HCT116 (cell line): ENCODE results near the gene PRKG2. TPM values are rescaled to one million over a fixed set of nuclear protein-coding genes. Genes with fewer than 3 reads are reported as not detected.

ENCODE experiments used
- ATAC-seq: fragments of 200-7000 bp; cut with Tn5 transposase; 2 replicates; pipeline ENCODE4 v1.9.1; 2020; ENCODE audit warnings: mild to moderate bottlenecking, moderate library complexity
- BruUV-seq: library from RNA; stranded (reverse); fragments of 400-500 nt; replicated peaks from 2 replicates; lab custom pipeline; 2021; lab: Mats Ljungman, UMichigan
- CTCF ChIA-PET: fragments of 300-600 bp; sonication (Branson Sonifier 250); formaldehyde crosslinking; loops from one replicate; lab custom pipeline; 2021; ENCODE audit warnings: antibody characterized with exemption; lab: Charles Lee
- POLR2A ChIA-PET: fragments of 300-600, 350-600 bp; sonication (Branson Sonifier 250); formaldehyde crosslinking; loops from one replicate; lab custom pipeline; 2021; ENCODE audit warnings: antibody characterized with exemption; lab: Charles Lee
- RAD21 ChIA-PET, 2 experiments: fragments of 300-600 bp; sonication (Branson Sonifier 250); formaldehyde crosslinking; loops; one replicate each; lab custom pipeline; 2023; ENCODE audit warnings: low total read pairs in 2 of 2; ENCODE audit not compliant: uncharacterized antibody in 2 of 2, unreplicated experiment in 2 of 2, low non-redundant PET in 1 of 2; lab: Charles Lee
- DNase-seq: peaks from one replicate; pipeline ENCODE4 v3.0.0-alpha.2; 2010; ENCODE audit warnings: low read depth, low spot score
- H2AFZ ChIP-seq: fragments of 200-600 bp; shearing (Covaris generic), sonication (generic); 2 replicates; pipeline ENCODE4 v1.6.1; 2017; ENCODE audit warnings: low read depth, mixed run types, mixed read lengths, antibody characterized with exemption, low read length; ENCODE audit not compliant: poor library complexity, severe bottlenecking
- H3K27ac ChIP-seq: 2 replicates; pipeline ENCODE4 v1.5.1; 2012; ENCODE audit warnings: low read depth, low read length
- H3K27me3 ChIP-seq: fragments of 200-600 bp; sonication (generic); 2 replicates; pipeline ENCODE4 v1.6.1; 2016; ENCODE audit warnings: mixed run types, low read length, mixed read lengths; ENCODE audit not compliant: insufficient read depth
- H3K36me3 ChIP-seq, 2 experiments: fragments of 200-500 bp in 1 of 2; fragments of 200-600 bp in 1 of 2; sonication (Bioruptor generic) in 1 of 2; sonication (generic) in 1 of 2; 2 replicates each; pipeline versions ENCODE4 v1.5.1 to v1.6.1; 2014 to 2016; ENCODE audit warnings: low read length in 2 of 2, inconsistent platforms in 1 of 2, mixed read lengths in 1 of 2, mixed run types in 1 of 2; ENCODE audit not compliant: insufficient read depth in 2 of 2, control insufficient read depth in 1 of 2
- H3K4me1 ChIP-seq, 2 experiments: fragments of 200-600 bp in 1 of 2; sonication (generic) in 1 of 2; 2 replicates each; pipeline versions ENCODE4 v1.5.1 to v1.6.1; 2012 to 2017; ENCODE audit warnings: low read length in 2 of 2, inconsistent platforms in 1 of 2, mild to moderate bottlenecking in 1 of 2, mixed read lengths in 1 of 2, mixed run types in 1 of 2, moderate library complexity in 1 of 2; ENCODE audit not compliant: insufficient read depth in 2 of 2, control insufficient read depth in 1 of 2
- H3K4me2 ChIP-seq: fragments of 200-600 bp; sonication (generic); 2 replicates; pipeline ENCODE4 v1.6.1; 2017; ENCODE audit warnings: mixed run types, low read length, mixed read lengths
- H3K4me3 ChIP-seq, 2 experiments: fragments of 200-600 bp in 1 of 2; sonication (generic) in 1 of 2; replicated peaks in 1 of 2; 2 replicates each; pipeline ENCODE4 v1.5.1; 2011 to 2016; ENCODE audit warnings: low read length in 2 of 2, control low read depth in 1 of 2, low read depth in 1 of 2, mild to moderate bottlenecking in 1 of 2, mixed read lengths in 1 of 2, mixed run types in 1 of 2
- H3K79me2 ChIP-seq: fragments of 200-600 bp; sonication (generic); 2 replicates; pipeline ENCODE4 v1.6.1; 2017; ENCODE audit warnings: mild to moderate bottlenecking, mixed run types, low read length, moderate library complexity, mixed read lengths; ENCODE audit not compliant: insufficient read depth
- H3K9ac ChIP-seq: fragments of 200-600 bp; sonication (generic); 2 replicates; pipeline ENCODE4 v1.6.1; 2016; ENCODE audit warnings: low read length, mixed read lengths
- H3K9me2 ChIP-seq: fragments of 200-600 bp; sonication (generic), shearing (Covaris generic); 2 replicates; pipeline ENCODE4 v1.6.1; 2017; ENCODE audit warnings: mixed run types, mild to moderate bottlenecking, moderate library complexity; ENCODE audit not compliant: insufficient read depth
- H3K9me3 ChIP-seq, 2 experiments: fragments of 200-500 bp in 1 of 2; fragments of 200-600 bp in 1 of 2; sonication (Bioruptor generic) in 1 of 2; sonication (generic) in 1 of 2; 2 replicates each; pipeline ENCODE4 v1.6.1; 2014 to 2017; ENCODE audit warnings: low read length in 2 of 2, mixed read lengths in 2 of 2, inconsistent platforms in 1 of 2, low read depth in 1 of 2, mild to moderate bottlenecking in 1 of 2, mixed run types in 1 of 2, moderate library complexity in 1 of 2; ENCODE audit not compliant: control insufficient read depth in 1 of 2, insufficient read depth in 1 of 2
- H4K20me1 ChIP-seq: fragments of 200-600 bp; sonication (generic), shearing (Covaris generic); 2 replicates; pipeline ENCODE4 v1.6.1; 2017; ENCODE audit warnings: mixed run types, mild to moderate bottlenecking, moderate library complexity; ENCODE audit not compliant: insufficient read depth
- EGR1 ChIP-seq: IDR thresholded peaks from 2 replicates; pipeline ENCODE4 v1.6.1; 2012; ENCODE audit warnings: low read depth
- RAD21 ChIP-seq: IDR thresholded peaks from 2 replicates; pipeline ENCODE4 v1.6.1; 2012; ENCODE audit warnings: low read depth, mild to moderate bottlenecking
- intact Hi-C: fragments of 100-400 bp; cut with micrococcal nuclease; formaldehyde crosslinking; loops from 2 replicates; pipeline ENCODE4 v1.10.0; 2022
- total RNA-seq: library from RNA; stranded (reverse); gene quantifications from one replicate; pipeline ENCODE4 v1.2.1, GENCODE V29; 2021; ENCODE audit not compliant: unreplicated experiment
- TF ChIP-seq, protein P1 (sequence below): IDR thresholded peaks from 2 replicates; pipeline ENCODE4 v1.6.1; 2012
- TF ChIP-seq, protein P2 (sequence below), 3 experiments: fragments of 200-600 bp in 1 of 3; sonication (generic) in 1 of 3; IDR thresholded peaks in 2 of 3; conservative IDR thresholded peaks in 1 of 3; 2 replicates each; pipeline ENCODE4 v1.5.1; 2012 to 2017; ENCODE audit warnings: low read depth in 2 of 3, low read length in 2 of 3, antibody characterized with exemption in 1 of 3, borderline replicate concordance in 1 of 3, control low read depth in 1 of 3, mild to moderate bottlenecking in 1 of 3, mixed read lengths in 1 of 3, mixed run types in 1 of 3, moderate library complexity in 1 of 3; ENCODE audit not compliant: insufficient read depth in 1 of 3
- TF ChIP-seq, protein P3 (sequence below): IDR thresholded peaks from 2 replicates; pipeline ENCODE4 v1.6.1; 2012; ENCODE audit warnings: low read depth

The PRKG2 gene
- total RNA-seq, 1 experiment from 2014 or later: 2.1 TPM

DNA sequence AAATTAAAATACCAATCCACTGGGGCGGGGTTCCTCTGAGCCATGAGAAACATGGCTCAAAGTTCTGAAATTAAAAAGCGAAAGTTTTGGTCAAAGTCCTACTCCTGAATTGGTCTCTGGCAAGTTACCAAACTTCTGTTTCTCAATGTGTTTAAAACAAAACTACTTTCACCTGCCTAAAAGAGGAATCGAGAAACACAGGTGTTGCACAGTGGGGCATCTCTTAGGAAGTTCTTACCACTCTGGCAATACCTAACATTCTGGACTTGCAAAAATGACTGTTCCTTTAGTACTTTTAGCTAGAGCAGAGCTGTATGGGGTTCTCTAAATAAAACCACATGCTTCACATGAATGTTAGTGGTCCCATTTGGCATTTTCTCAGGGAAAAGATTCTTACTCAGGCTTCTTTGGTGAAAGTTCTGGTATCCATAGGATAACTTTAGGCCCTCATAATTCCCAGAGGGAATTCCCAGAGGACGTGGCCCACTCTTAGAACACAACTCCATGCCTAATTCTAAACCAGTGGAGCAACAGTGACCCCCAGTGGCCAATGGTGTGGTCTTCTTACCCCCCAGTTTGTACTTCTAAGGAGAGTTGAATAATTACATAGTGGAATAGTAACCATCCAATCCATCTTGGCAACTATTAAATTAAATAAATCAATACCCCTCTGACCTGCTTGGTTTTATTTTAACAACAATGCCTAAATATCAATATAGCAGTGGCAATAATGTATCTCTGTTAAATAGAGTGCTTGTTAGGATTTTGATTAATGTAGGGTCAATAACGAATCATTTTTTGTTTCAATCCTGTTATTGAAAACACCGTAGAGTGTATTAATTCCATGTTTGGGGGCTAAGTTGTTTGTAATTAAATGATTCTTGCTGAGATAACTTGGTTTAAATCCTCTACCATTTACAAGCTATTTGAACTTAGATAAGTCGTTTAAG is 162.6 kb downstream of the PRKG2 start:
- no peaks in the 10 kb centered on the region for H3K4me1 ChIP-seq
- no peaks in the 10 kb centered on the region for H3K9me3 ChIP-seq
- no peaks in the 10 kb centered on the region for H4K20me1 ChIP-seq
- H2AFZ ChIP-seq: no peak overlapping the region
- intact Hi-C loops: loop anchor here (1.0 to 10.0 kb wide), 3 partner anchors 691 to 1152 kb away; no protein-coding TSS in a partner anchor
- H3K4me3 ChIP-seq: no peak overlapping the region
- H3K9me2 ChIP-seq: no peaks in the 10 kb centered on the region
- H3K36me3 ChIP-seq: no peaks in the 10 kb centered on the region
- ChIA-PET RAD21 (no interaction called here), CTCF (interaction anchor here (0.6 to 2.8 kb wide), 5 partner anchors 12 to 690 kb away, joined by 3 to 16 read pairs (median 3); no protein-coding TSS in a partner anchor), POLR2A (no interaction called here)
- ATAC-seq (peak; percentile 99), DNase-seq (peak; percentile 59)
- H3K9ac ChIP-seq: no peak overlapping the region
- H3K4me2 ChIP-seq: no peak overlapping the region
- no peak overlapping the region for H3K27ac ChIP-seq
- TF ChIP-seq RAD21: peak; percentile 70
- TF ChIP-seq, protein P1, sequence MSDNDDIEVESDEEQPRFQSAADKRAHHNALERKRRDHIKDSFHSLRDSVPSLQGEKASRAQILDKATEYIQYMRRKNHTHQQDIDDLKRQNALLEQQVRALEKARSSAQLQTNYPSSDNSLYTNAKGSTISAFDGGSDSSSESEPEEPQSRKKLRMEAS: no peak
- TF ChIP-seq, protein P2, sequence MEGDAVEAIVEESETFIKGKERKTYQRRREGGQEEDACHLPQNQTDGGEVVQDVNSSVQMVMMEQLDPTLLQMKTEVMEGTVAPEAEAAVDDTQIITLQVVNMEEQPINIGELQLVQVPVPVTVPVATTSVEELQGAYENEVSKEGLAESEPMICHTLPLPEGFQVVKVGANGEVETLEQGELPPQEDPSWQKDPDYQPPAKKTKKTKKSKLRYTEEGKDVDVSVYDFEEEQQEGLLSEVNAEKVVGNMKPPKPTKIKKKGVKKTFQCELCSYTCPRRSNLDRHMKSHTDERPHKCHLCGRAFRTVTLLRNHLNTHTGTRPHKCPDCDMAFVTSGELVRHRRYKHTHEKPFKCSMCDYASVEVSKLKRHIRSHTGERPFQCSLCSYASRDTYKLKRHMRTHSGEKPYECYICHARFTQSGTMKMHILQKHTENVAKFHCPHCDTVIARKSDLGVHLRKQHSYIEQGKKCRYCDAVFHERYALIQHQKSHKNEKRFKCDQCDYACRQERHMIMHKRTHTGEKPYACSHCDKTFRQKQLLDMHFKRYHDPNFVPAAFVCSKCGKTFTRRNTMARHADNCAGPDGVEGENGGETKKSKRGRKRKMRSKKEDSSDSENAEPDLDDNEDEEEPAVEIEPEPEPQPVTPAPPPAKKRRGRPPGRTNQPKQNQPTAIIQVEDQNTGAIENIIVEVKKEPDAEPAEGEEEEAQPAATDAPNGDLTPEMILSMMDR (IDR thresholded peaks at IDR 0.05 in 2 of 3, conservative IDR thresholded peaks at IDR 0.05 in 1 of 3; ENCODE audit: borderline replicate concordance in 1 of 3, insufficient read depth in 1 of 3, low read depth in 2 of 3, low read length in 2 of 3): peak; percentile 48 to 79 (median 75); a peak in 5 of 6 replicates
- H3K79me2 ChIP-seq: no peaks in the 10 kb centered on the region
- BruUV-seq: no TSS peak
- H3K27me3 ChIP-seq: peaks cover 48% of the 10 kb centered on the region

DNA sequence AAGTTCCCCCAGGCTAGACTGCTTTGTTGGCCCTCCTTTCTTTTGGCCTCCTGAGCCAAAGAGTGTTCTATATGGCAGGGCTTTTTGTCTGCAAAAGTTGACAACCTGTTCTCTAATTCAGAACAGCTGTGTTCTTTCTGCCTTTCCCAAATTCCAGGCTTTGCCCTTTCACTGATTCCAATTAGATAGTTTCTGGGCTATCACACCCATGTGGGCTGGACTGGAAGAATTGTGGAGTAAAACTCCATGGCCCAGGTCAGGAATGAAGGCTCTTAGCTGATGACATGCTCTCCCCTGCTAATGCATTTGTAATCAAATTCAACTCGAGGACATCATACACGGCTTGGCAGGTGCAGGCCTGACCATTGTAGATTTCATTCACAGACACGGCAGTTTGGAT is 165.1 kb downstream of the PRKG2 start:
- H3K4me3 ChIP-seq: no peak overlapping the region
- no peaks in the 10 kb centered on the region for H3K9me2 ChIP-seq
- ATAC-seq (no peak), DNase-seq (no peak)
- no peaks in the 10 kb centered on the region for H4K20me1 ChIP-seq
- ChIA-PET CTCF (interaction anchor here (1.7 kb wide), 1 partner anchor 687 kb away, joined by 5 read pairs; no protein-coding TSS in a partner anchor), POLR2A (no interaction called here), RAD21 (no interaction called here)
- H3K27me3 ChIP-seq: peaks cover 57% of the 10 kb centered on the region
- TF ChIP-seq, protein P3, sequence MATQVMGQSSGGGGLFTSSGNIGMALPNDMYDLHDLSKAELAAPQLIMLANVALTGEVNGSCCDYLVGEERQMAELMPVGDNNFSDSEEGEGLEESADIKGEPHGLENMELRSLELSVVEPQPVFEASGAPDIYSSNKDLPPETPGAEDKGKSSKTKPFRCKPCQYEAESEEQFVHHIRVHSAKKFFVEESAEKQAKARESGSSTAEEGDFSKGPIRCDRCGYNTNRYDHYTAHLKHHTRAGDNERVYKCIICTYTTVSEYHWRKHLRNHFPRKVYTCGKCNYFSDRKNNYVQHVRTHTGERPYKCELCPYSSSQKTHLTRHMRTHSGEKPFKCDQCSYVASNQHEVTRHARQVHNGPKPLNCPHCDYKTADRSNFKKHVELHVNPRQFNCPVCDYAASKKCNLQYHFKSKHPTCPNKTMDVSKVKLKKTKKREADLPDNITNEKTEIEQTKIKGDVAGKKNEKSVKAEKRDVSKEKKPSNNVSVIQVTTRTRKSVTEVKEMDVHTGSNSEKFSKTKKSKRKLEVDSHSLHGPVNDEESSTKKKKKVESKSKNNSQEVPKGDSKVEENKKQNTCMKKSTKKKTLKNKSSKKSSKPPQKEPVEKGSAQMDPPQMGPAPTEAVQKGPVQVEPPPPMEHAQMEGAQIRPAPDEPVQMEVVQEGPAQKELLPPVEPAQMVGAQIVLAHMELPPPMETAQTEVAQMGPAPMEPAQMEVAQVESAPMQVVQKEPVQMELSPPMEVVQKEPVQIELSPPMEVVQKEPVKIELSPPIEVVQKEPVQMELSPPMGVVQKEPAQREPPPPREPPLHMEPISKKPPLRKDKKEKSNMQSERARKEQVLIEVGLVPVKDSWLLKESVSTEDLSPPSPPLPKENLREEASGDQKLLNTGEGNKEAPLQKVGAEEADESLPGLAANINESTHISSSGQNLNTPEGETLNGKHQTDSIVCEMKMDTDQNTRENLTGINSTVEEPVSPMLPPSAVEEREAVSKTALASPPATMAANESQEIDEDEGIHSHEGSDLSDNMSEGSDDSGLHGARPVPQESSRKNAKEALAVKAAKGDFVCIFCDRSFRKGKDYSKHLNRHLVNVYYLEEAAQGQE: no peak
- no peak for TF ChIP-seq EGR1
- no peaks in the 10 kb centered on the region for H3K9me3 ChIP-seq
- H2AFZ ChIP-seq: no peak overlapping the region
- no peaks in the 10 kb centered on the region for H3K79me2 ChIP-seq
- H3K4me1 ChIP-seq: no peaks in the 10 kb centered on the region
- H3K36me3 ChIP-seq: no peaks in the 10 kb centered on the region
- BruUV-seq: no TSS peak
- H3K9ac ChIP-seq: no peak overlapping the region
- intact Hi-C loops: loop anchor here (10.0 kb wide), 2 partner anchors 825 to 1155 kb away; no protein-coding TSS in a partner anchor
- H3K4me2 ChIP-seq: no peak overlapping the region
- H3K27ac ChIP-seq: no peak overlapping the region
